Stimulated activated effector memory CD8-positive, alpha-beta T cell treated with anti-CD3 and anti-CD28 coated beads, Interleukin-12 subunit alpha, Interleukin-12 subunit beta, amount 100 ng/mL, for 72 hours (primary cell): Measurements from ENCODE around the gene BOK.
"Not testable (repeated sequence)": the region's sequence is repeated elsewhere in the genome, so short reads cannot be mapped to it uniquely, and the experiment has no call there.

ENCODE experiments used
- ATAC-seq: fragments of 150-1000 bp; cut with Tn5 transposase; 2 replicates; pipeline ENCODE4 v1.10.0; 2021
- DNase-seq, 2 donors: peaks; one replicate each; pipeline ENCODE4 v3.0.0; 2021 to 2022; ENCODE audit warnings: low spot score in 2 of 2
- H3K27ac Mint-ChIP-seq: one replicate; pipeline ENCODE4 v1.8.0; 2022; ENCODE audit warnings: mild to moderate bottlenecking, mixed read lengths
- H3K36me3 Mint-ChIP-seq: one replicate; pipeline ENCODE4 v1.8.0; 2022; ENCODE audit warnings: mild to moderate bottlenecking, mixed read lengths
- H3K4me1 Mint-ChIP-seq: one replicate; pipeline ENCODE4 v1.8.0; 2022; ENCODE audit warnings: mixed read lengths
- H3K4me3 Mint-ChIP-seq: one replicate; pipeline ENCODE4 v1.8.0; 2022; ENCODE audit warnings: mild to moderate bottlenecking, mixed read lengths
- H3K9me3 Mint-ChIP-seq: one replicate; pipeline ENCODE4 v1.8.0; 2022; ENCODE audit warnings: mixed read lengths

Gene BOK

GRCh38 chr2:241571821-241572620 is 13.5 kb downstream of the BOK start:
- ATAC-seq: no peak
- Mint-ChIP-seq H3K36me3 (peaks cover 13% of the 10 kb centered on the region), H3K4me1 (no peaks in the 10 kb centered on the region), H3K9me3 (no peaks in the 10 kb centered on the region), H3K27ac (no peak overlapping the region), H3K4me3 (no peak overlapping the region)
- no peak for DNase-seq

- Mint-ChIP-seq H3K27ac (peak overlapping the region; percentile 71), H3K36me3 (peaks cover 14% of the 10 kb centered on the region)
- H3K4me3 Mint-ChIP-seq, DNase-seq, H3K9me3 Mint-ChIP-seq, H3K4me1 Mint-ChIP-seq: not testable (repeated sequence)
- ATAC-seq: peak; percentile 9
These were observed 14.5 kb downstream of the BOK start for GRCh38 chr2:241572915-241573651.

GRCh38 chr2:241573741-241574140 is 15.2 kb downstream of the BOK start:
- Mint-ChIP-seq H3K4me3 (no peak overlapping the region), H3K4me1 (no peaks in the 10 kb centered on the region), H3K36me3 (peaks cover 14% of the 10 kb centered on the region), H3K27ac (no peak overlapping the region), H3K9me3 (no peaks in the 10 kb centered on the region)
- peak; percentile 9 for ATAC-seq
- no peak for DNase-seq

- H3K4me1 Mint-ChIP-seq: no peaks in the 10 kb centered on the region
- H3K36me3 Mint-ChIP-seq: peaks cover 14% of the 10 kb centered on the region
- DNase-seq (no peak), ATAC-seq (no peak)
- no peaks in the 10 kb centered on the region for H3K9me3 Mint-ChIP-seq
- no peak overlapping the region for H3K27ac Mint-ChIP-seq
- no peak overlapping the region for H3K4me3 Mint-ChIP-seq
These were observed 16.5 kb downstream of the BOK start for GRCh38 chr2:241574911-241575623.

- Mint-ChIP-seq H3K4me3 (no peak overlapping the region), H3K9me3 (no peaks in the 10 kb centered on the region), H3K36me3 (peaks cover 14% of the 10 kb centered on the region), H3K4me1 (no peaks in the 10 kb centered on the region), H3K27ac (no peak overlapping the region)
- ATAC-seq (no peak), DNase-seq (no peak)
These were observed 17.2 kb downstream of the BOK start for GRCh38 chr2:241575624-241576292.

GRCh38 chr2:241576293-241576654 is 17.7 kb downstream of the BOK start:
- Mint-ChIP-seq H3K27ac (no peak overlapping the region), H3K4me1 (no peaks in the 10 kb centered on the region), H3K4me3 (no peak overlapping the region), H3K36me3 (peaks cover 14% of the 10 kb centered on the region), H3K9me3 (no peaks in the 10 kb centered on the region)
- ATAC-seq (no peak), DNase-seq (no peak)

GRCh38 chr2:241577413-241578122 is 19.0 kb downstream of the BOK start:
- Mint-ChIP-seq H3K9me3 (no peaks in the 10 kb centered on the region), H3K36me3 (peaks cover 14% of the 10 kb centered on the region), H3K4me1 (no peaks in the 10 kb centered on the region), H3K27ac (no peak overlapping the region), H3K4me3 (no peak overlapping the region)
- ATAC-seq (no peak), DNase-seq (no peak)

- DNase-seq: no peak
- H3K9me3 Mint-ChIP-seq: no peaks in the 10 kb centered on the region
- H3K36me3 Mint-ChIP-seq: peaks cover 23% of the 10 kb centered on the region
- H3K27ac Mint-ChIP-seq: no peak overlapping the region
- ATAC-seq: no peak
- no peak overlapping the region for H3K4me3 Mint-ChIP-seq
- no peaks in the 10 kb centered on the region for H3K4me1 Mint-ChIP-seq
These were observed 20.7 kb downstream of the BOK start for GRCh38 chr2:241579281-241579680.

GRCh38 chr2:241582328-241582727 is 23.8 kb downstream of the BOK start:
- H3K36me3 Mint-ChIP-seq: peaks cover 43% of the 10 kb centered on the region
- peaks cover 8% of the 10 kb centered on the region for H3K9me3 Mint-ChIP-seq
- H3K4me1 Mint-ChIP-seq: no peaks in the 10 kb centered on the region
- ATAC-seq (no peak), DNase-seq (no peak)
- no peak overlapping the region for H3K27ac Mint-ChIP-seq
- no peak overlapping the region for H3K4me3 Mint-ChIP-seq

GRCh38 chr2:241582806-241583205 is 24.3 kb downstream of the BOK start:
- H3K9me3 Mint-ChIP-seq: peaks cover 8% of the 10 kb centered on the region
- H3K27ac Mint-ChIP-seq: no peak overlapping the region
- no peak overlapping the region for H3K4me3 Mint-ChIP-seq
- no peaks in the 10 kb centered on the region for H3K4me1 Mint-ChIP-seq
- ATAC-seq: no peak
- DNase-seq: no peak
- peaks cover 48% of the 10 kb centered on the region for H3K36me3 Mint-ChIP-seq

GRCh38 chr2:241584436-241584835 is 25.9 kb downstream of the BOK start:
- Mint-ChIP-seq H3K36me3 (peaks cover 58% of the 10 kb centered on the region), H3K9me3 (peaks cover 12% of the 10 kb centered on the region)

GRCh38 chr2:241586564-241587264 is 28.2 kb downstream of the BOK start:
- Mint-ChIP-seq H3K4me1 (peaks cover 7% of the 10 kb centered on the region), H3K27ac (no peak overlapping the region), H3K4me3 (no peak overlapping the region), H3K36me3 (peaks cover 58% of the 10 kb centered on the region), H3K9me3 (peaks cover 12% of the 10 kb centered on the region)
- ATAC-seq (no peak), DNase-seq (no peak)

More at GRCh38 chr2:241584436-241584835, 25.9 kb downstream of the BOK start:
- DNase-seq: no peak
- H3K27ac Mint-ChIP-seq: no peak overlapping the region
- peaks cover 5% of the 10 kb centered on the region for H3K4me1 Mint-ChIP-seq
- no peak for ATAC-seq
- H3K4me3 Mint-ChIP-seq: no peak overlapping the region

- H3K9me3 Mint-ChIP-seq: peaks cover 12% of the 10 kb centered on the region
- DNase-seq, H3K27ac Mint-ChIP-seq, ATAC-seq, H3K4me3 Mint-ChIP-seq, H3K4me1 Mint-ChIP-seq: not testable (repeated sequence)
- H3K36me3 Mint-ChIP-seq: peaks cover 44% of the 10 kb centered on the region
These were observed 31.3 kb downstream of the BOK start for GRCh38 chr2:241589863-241590262.
